Ovary (tissue), 9 donors: ENCODE data around the gene SLC9A1. TPM values are rescaled to one million over a fixed set of nuclear protein-coding genes. Genes with fewer than 3 reads are reported as not detected.
"Not testable (repeated sequence)": the region's sequence is repeated elsewhere in the genome, so short reads cannot be mapped to it uniquely, and the experiment has no call there.

ENCODE experiments used
- DNase-seq, 5 donors: peaks; one replicate each; pipeline ENCODE4 v3.0.0-alpha.2; 2019 to 2020
- H3K27ac ChIP-seq, 2 donors: fragments of 200-600 bp; one replicate each; pipeline versions ENCODE4 v1.5.1 to v1.8.0; 2019 to 2022
- H3K27me3 ChIP-seq: fragments of 200-600 bp; one replicate; pipeline ENCODE4 v1.8.0; 2022
- H3K36me3 ChIP-seq: fragments of 200-600 bp; sonication (generic); one replicate; pipeline ENCODE4 v1.5.1; 2019
- H3K4me1 ChIP-seq: one replicate; pipeline ENCODE4 v1.8.1; 2013; ENCODE audit warnings: mild to moderate bottlenecking, moderate library complexity; ENCODE audit not compliant: insufficient read depth
- H3K4me3 ChIP-seq: fragments of 200-600 bp; sonication (generic); one replicate; pipeline ENCODE4 v1.5.1; 2017
- H3K9me3 ChIP-seq, 2 donors: fragments of 200-600 bp in 1 of 2; sonication (generic) in 1 of 2; one replicate each; pipeline versions ENCODE4 v1.5.1 to v1.8.1; 2013 to 2019; ENCODE audit warnings: mild to moderate bottlenecking in 1 of 2, moderate library complexity in 1 of 2
- CTCF ChIP-seq, 3 donors: fragments of 450-650 bp in 2 of 3; fragments of 200-600 bp in 1 of 3; IDR thresholded peaks; one replicate each; pipeline versions ENCODE4 v1.5.1 to v1.8.0; 2016 to 2022; ENCODE audit warnings: antibody characterized with exemption in 3 of 3, mild to moderate bottlenecking in 1 of 3
- EP300 ChIP-seq: sonication (generic); formaldehyde crosslinking; IDR thresholded peaks from one replicate; pipeline ENCODE4 v1.6.1; 2017; ENCODE audit warnings: antibody characterized with exemption
- POLR2A ChIP-seq: fragments of 450-650 bp; IDR thresholded peaks from one replicate; pipeline ENCODE4 v1.6.1; 2017; ENCODE audit warnings: antibody characterized with exemption, mild to moderate bottlenecking, moderate library complexity
- WGBS, 3 donors: extraction: QIAGEN DNeasy Blood & Tissue Kit in 1 of 3; methylation state at CpG; one replicate each; pipeline versions ENCODE4 v1.1.5 to v1.1.7; 2013 to 2017; 5-methylcytosine and 5-hydroxymethylcytosine counted together
- intact Hi-C, 4 donors: fragments of 100-400 bp; cut with DNase I; formaldehyde crosslinking; loops; one replicate each; pipeline versions ENCODE4 v1.11.0 to v1.15.1; 2022 to 2023
- polyA plus RNA-seq, 2 donors: library from polyadenylated mRNA; stranded (reverse); fragments of 200-250 nt in 1 of 2; fragments of 350-450 nt in 1 of 2; fragmentation: Illumina TruSeq in 1 of 2; extraction: RNeasy Lipid Tissue Mini Kit (QIAGEN cat#74804) in 1 of 2; gene quantifications; one replicate each; pipeline ENCODE4 v1.2.3, GENCODE V29; 2013 to 2014
- total RNA-seq, 7 donors: library from RNA; depleted of rRNA in 2 of 7; stranded (reverse); fragments of >200 nt in 2 of 7; fragmentation: NEBNext Ultra II Directional in 3 of 7; extraction: Animal tissue kit (Norgen Biotek cat#: 25700) in 3 of 7; gene quantifications; one replicate each; pipeline versions ENCODE4 v1.1.0 to v1.2.4, GENCODE V29; 2016 to 2023
- donor health status: DM: no; HTN: no; CAD: no; lungs with moderate emphysema.
- donor health status: DM: no; HTN: no; CAD: no.
- donor health status: Bipolar disorder and iron deficiency.
- donor health status: DM: yes; HTN: yes; CAD: no.
- donor health status: DM: no; HTN: no; CAD: no.
- donor health status: DM: yes; HTN: yes; CAD: no.

SLC9A1 gene
- total and polyA plus RNA-seq, 9 donors: 8.6 to 33.7 (median 14.8) TPM

DNA sequence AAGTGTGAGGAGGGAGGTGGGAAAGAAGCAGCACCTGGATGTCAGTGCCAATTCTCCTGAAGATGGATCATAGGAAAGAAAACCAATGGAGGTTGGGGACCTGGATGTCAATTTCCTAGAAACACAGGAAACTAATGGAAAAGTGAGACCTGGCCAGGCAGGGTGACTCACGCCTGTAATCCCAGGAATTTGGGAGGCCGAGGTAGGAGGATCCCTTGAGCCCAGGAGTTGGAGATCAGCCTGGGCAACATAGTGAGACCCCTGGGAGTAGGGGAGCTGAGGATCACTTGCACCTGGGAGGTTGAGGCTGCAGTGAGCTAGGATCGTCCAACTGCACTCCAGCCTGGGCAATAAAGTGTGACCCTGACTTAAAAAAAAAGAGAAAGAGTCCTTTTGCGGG lies 21.4 kb upstream of the SLC9A1 start:
- no peaks in the 10 kb centered on the region for H3K4me1 ChIP-seq
- H3K36me3 ChIP-seq: no peaks in the 10 kb centered on the region
- WGBS, 3 donors: 89 to 95% (median 90%) methylated on average over 4 of the region's 4 CpGs
- no peak overlapping the region for H3K27ac ChIP-seq
- TF ChIP-seq EP300 (no peak), CTCF (IDR thresholded peaks at IDR 0.05) (no peak), POLR2A (no peak)
- H3K27me3 ChIP-seq: no peaks in the 10 kb centered on the region
- no peak overlapping the region for H3K4me3 ChIP-seq
- no peak for DNase-seq
- no peaks in the 10 kb centered on the region for H3K9me3 ChIP-seq
- intact Hi-C loops: no loop called here

DNA sequence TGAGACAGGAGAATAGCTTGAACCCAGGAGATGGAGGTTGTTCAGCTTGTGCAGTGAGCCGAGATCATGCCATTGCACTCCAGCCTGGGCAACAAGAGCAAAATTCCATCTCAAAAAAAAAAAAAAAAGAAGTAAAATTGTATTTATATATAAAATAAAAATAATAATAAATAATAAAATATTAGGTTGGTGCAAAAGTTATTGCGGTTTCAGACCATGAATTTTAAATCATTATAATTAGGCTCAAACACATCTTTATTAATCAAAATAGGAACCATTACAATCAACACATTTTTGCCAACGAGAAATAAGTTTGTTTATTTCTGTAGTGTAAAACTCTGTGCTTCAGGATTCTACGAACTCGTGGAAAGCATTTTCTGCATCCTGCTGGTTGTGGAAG lies 18.1 kb upstream of the SLC9A1 start:
- H3K27ac ChIP-seq, H3K4me1 ChIP-seq, H3K9me3 ChIP-seq, intact Hi-C loops, H3K27me3 ChIP-seq, DNase-seq, H3K36me3 ChIP-seq, H3K4me3 ChIP-seq: not testable (repeated sequence)
- WGBS, 3 donors: 76 to 91% (median 80%) methylated on average over 5 of the region's 5 CpGs

GRCh38 chr1:27166929-27167328 lies 12.0 kb upstream of the SLC9A1 start:
- H3K9me3 ChIP-seq: no peaks in the 10 kb centered on the region
- no peak for DNase-seq
- TF ChIP-seq EP300: no peak
- no peak for TF ChIP-seq CTCF (IDR thresholded peaks at IDR 0.05)
- TF ChIP-seq POLR2A: no peak

GRCh38 chr1:27166351-27166802 lies 11.5 kb upstream of the SLC9A1 start:
- Histone ChIP-seq H3K4me1 (no peaks in the 10 kb centered on the region), H3K27me3 (no peaks in the 10 kb centered on the region), H3K36me3 (no peaks in the 10 kb centered on the region), H3K9me3 (no peaks in the 10 kb centered on the region), H3K4me3 (no peak overlapping the region), H3K27ac (no peak overlapping the region)
- 63 to 83% (median 81%) methylated on average over 1 of the region's 1 CpG for WGBS, 3 donors
- DNase-seq: no peak
- TF ChIP-seq CTCF (IDR thresholded peaks at IDR 0.05) (no peak), EP300 (no peak), POLR2A (no peak)
- intact Hi-C loops: no loop called here

More at GRCh38 chr1:27166929-27167328, 12.0 kb upstream of the SLC9A1 start:
- Histone ChIP-seq H3K36me3 (no peaks in the 10 kb centered on the region), H3K27me3 (no peaks in the 10 kb centered on the region), H3K4me1 (no peaks in the 10 kb centered on the region), H3K4me3 (no peak overlapping the region), H3K27ac (no peak overlapping the region)
- intact Hi-C loops: no loop called here
- 62 to 66% (median 63%) methylated on average over 4 of the region's 4 CpGs for WGBS, 3 donors

GRCh38 chr1:27163093-27163492 lies 8.2 kb upstream of the SLC9A1 start:
- 94 to 97% (median 96%) methylated on average over 6 of the region's 6 CpGs for WGBS, 3 donors
- Histone ChIP-seq H3K9me3 (no peaks in the 10 kb centered on the region), H3K36me3 (no peaks in the 10 kb centered on the region), H3K4me3 (no peak overlapping the region), H3K4me1 (no peaks in the 10 kb centered on the region), H3K27me3 (no peaks in the 10 kb centered on the region), H3K27ac (no peak overlapping the region)
- intact Hi-C loops: no loop called here
- TF ChIP-seq POLR2A (no peak), EP300 (no peak), CTCF (IDR thresholded peaks at IDR 0.05) (no peak)
- no peak for DNase-seq
